Right lobe of liver (tissue), 4 donors: ENCODE measurements around the gene ZNF804A.

ENCODE experiments used
- POLR2A ChIP-seq: fragments of 450-650 bp; IDR thresholded peaks from one replicate; pipeline ENCODE4 v1.6.1; 2017; ENCODE audit warnings: antibody characterized with exemption, mild to moderate bottlenecking
- TF ChIP-seq, protein P1 (sequence below), 4 donors: fragments of 200-600 bp in 3 of 4; fragments of 450-650 bp in 1 of 4; IDR thresholded peaks; one replicate each; pipeline versions ENCODE4 v1.5.1 to v1.8.0; 2016 to 2022; ENCODE audit warnings: antibody characterized with exemption in 4 of 4, mild to moderate bottlenecking in 2 of 4
- donor health status: DM: no; HTN: no; CAD: no.
- donor health status: DM: no; HTN: no; CAD: no.
- donor health status: DM: no; HTN: yes; CAD: no.

DNA sequence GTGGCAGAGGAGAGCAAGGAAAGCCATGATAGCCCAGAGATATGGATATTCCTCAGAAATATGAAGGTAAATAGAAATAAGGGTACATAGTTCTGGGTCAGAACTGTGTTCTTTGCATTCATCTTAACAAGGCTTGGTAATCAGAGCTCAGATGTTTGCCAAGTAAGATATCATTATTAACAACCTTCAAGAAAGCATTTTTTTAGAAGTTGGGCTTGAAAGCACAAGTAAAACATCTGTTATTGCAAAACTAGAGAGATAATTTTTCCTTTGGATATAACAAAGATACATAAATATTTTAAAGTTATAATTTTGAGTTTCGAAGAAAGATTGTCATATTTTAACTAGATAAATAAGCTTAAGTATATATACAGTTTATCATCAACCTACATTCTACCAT is 171.4 kb downstream of the ZNF804A start:
- no peak for TF ChIP-seq POLR2A
- TF ChIP-seq, protein P1, sequence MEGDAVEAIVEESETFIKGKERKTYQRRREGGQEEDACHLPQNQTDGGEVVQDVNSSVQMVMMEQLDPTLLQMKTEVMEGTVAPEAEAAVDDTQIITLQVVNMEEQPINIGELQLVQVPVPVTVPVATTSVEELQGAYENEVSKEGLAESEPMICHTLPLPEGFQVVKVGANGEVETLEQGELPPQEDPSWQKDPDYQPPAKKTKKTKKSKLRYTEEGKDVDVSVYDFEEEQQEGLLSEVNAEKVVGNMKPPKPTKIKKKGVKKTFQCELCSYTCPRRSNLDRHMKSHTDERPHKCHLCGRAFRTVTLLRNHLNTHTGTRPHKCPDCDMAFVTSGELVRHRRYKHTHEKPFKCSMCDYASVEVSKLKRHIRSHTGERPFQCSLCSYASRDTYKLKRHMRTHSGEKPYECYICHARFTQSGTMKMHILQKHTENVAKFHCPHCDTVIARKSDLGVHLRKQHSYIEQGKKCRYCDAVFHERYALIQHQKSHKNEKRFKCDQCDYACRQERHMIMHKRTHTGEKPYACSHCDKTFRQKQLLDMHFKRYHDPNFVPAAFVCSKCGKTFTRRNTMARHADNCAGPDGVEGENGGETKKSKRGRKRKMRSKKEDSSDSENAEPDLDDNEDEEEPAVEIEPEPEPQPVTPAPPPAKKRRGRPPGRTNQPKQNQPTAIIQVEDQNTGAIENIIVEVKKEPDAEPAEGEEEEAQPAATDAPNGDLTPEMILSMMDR (IDR thresholded peaks at IDR 0.05), result no peak
